HepG2 (cell line): Measurements from ENCODE around the gene CHN2.

Source experiments
- ATF1 ChIP-seq: IDR thresholded peaks from 2 replicates; pipeline ENCODE4 v1.6.1; 2016; ENCODE audit warnings: mild to moderate bottlenecking, control low read depth
- EP300 ChIP-seq, 3 experiments: sonication (generic) in 1 of 3; formaldehyde crosslinking in 1 of 3; IDR thresholded peaks; 2 replicates each; pipeline versions ENCODE4 v1.5.1 to v1.6.1; 2011 to 2020; ENCODE audit warnings: low read depth in 2 of 3, low read length in 2 of 3, borderline replicate concordance in 1 of 3, improper control_type of control experiment in 1 of 3, mild to moderate bottlenecking in 1 of 3, missing genetic modification reagents in 1 of 3, moderate library complexity in 1 of 3
- ZNF570 ChIP-seq: sonication (generic); formaldehyde crosslinking; IDR thresholded peaks from 2 replicates; pipeline ENCODE4 v1.4.0; 2020; ENCODE audit warnings: mild to moderate bottlenecking, missing genetic modification reagents, borderline replicate concordance
- TF ChIP-seq, protein P1 (sequence below): sonication (generic); formaldehyde crosslinking; IDR thresholded peaks from 2 replicates; pipeline ENCODE4 v1.4.0; 2020; ENCODE audit warnings: missing genetic modification reagents

DNA sequence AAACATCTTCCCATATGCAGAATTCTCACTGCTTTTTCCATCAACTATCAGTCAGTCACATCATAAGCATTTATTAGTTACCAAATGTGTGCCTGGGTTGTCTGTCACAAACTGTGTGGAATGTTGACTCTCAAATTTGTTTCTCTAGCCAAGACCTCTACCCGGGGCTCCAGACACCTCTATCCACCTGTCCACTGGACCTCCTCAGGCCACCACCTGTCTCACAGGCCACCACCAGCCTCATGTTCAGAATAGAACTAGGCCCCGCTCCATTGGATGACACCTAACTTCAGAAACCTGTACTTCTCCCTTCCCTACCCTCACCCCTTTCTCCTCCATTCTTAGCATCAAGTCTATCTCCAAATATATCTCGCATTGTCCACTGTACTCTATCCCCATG lies 176.9 kb downstream of the CHN2 start:
- TF ChIP-seq ZNF570 (CRISPR knock-in tag) (no peak), EP300 (IDR thresholded peaks at IDR 0.05; ENCODE audit: low read depth in 2 of 2, low read length in 2 of 2) (no peak), EP300 (CRISPR knock-in tag; IDR thresholded peaks at IDR 0.05; ENCODE audit: borderline replicate concordance) (no peak), ATF1 (CRISPR knock-in tag) (no peak)
- TF ChIP-seq, protein P1, sequence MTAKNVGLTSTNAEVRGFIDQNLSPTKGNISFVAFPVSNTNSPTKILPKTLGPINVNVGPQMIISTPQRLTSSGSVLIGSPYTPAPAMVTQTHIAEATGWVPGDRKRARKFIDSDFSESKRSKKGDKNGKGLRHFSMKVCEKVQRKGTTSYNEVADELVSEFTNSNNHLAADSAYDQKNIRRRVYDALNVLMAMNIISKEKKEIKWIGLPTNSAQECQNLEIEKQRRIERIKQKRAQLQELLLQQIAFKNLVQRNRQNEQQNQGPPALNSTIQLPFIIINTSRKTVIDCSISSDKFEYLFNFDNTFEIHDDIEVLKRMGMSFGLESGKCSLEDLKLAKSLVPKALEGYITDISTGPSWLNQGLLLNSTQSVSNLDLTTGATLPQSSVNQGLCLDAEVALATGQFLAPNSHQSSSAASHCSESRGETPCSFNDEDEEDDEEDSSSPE (CRISPR knock-in tag), result no peak
